SU-DHL-6 (cell line): ENCODE results near the gene GRID1.

Source experiments
- EZH2phosphoT487 ChIP-seq: fragments of 200-600 bp; sonication (generic), shearing (Covaris generic); conservative IDR thresholded peaks from 2 replicates; pipeline ENCODE4 v1.6.1; 2018; ENCODE audit warnings: mild to moderate bottlenecking, antibody characterized with exemption, low read length, moderate library complexity, mixed read lengths
- TF ChIP-seq, protein P1 (sequence below): fragments of 200-600 bp; sonication (generic); IDR thresholded peaks from one replicate; pipeline ENCODE4 v1.5.1; 2017; ENCODE audit warnings: antibody characterized with exemption, mild to moderate bottlenecking, low read length, moderate library complexity; ENCODE audit not compliant: insufficient read depth, poor library complexity, severe bottlenecking

DNA sequence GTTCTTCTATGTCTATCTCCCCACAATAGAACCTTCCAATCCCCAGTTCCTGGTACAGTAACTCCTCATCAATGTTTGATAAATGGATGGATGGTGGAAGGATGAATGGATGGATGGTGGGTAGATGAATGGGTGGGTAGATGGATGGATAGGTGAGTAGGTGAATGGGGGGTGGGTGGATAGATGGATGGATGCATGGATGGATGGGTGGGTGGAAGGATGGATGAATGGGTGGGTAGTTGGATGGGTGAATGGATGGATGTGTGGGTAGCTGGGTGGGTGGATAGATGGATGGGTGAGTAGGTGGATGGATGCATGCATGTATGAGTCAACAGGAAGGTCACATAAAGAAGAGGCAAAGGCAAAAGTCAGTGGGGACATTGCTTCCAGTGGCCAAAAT is 116.8 kb downstream of the GRID1 start:
- TF ChIP-seq, protein P1, sequence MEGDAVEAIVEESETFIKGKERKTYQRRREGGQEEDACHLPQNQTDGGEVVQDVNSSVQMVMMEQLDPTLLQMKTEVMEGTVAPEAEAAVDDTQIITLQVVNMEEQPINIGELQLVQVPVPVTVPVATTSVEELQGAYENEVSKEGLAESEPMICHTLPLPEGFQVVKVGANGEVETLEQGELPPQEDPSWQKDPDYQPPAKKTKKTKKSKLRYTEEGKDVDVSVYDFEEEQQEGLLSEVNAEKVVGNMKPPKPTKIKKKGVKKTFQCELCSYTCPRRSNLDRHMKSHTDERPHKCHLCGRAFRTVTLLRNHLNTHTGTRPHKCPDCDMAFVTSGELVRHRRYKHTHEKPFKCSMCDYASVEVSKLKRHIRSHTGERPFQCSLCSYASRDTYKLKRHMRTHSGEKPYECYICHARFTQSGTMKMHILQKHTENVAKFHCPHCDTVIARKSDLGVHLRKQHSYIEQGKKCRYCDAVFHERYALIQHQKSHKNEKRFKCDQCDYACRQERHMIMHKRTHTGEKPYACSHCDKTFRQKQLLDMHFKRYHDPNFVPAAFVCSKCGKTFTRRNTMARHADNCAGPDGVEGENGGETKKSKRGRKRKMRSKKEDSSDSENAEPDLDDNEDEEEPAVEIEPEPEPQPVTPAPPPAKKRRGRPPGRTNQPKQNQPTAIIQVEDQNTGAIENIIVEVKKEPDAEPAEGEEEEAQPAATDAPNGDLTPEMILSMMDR, result no peak
- TF ChIP-seq EZH2phosphoT487, result no peak
